ENCODE results near the gene HACD3.

DNA sequence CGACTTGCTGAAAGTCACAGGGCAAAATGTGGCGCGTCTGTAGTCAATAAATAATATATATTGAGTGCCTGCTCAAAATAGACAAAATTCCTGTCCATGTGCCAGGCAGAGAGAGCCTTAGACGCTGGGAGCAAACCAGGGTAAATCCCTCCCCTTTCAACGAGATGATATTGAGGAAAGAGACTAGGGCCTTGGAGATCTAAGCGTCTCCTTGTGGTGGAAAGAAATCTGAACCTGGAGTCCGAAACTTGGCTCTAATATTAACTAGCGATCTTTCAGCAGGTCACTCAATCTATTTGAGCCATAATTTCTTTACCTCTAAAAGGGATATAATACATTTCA is 12.4 kb upstream of the HACD3 start:
- no peak for TF ChIP-seq POLR2A (IDR thresholded peaks at IDR 0.05; ENCODE audit: low read length)
- TF ChIP-seq GATA1 (IDR thresholded peaks at IDR 0.05; ENCODE audit: low read depth, low read length): no peak

Data from erythroblast (primary cell).